MM.1S (cell line): Measurements from ENCODE around the gene CDX4.

Experiments
- DNase-seq: peaks from one replicate; pipeline ENCODE4 v3.0.0-alpha.2; 2015
- H2AFZ ChIP-seq: fragments of 300-600 bp; sonication (generic); 2 replicates; pipeline ENCODE4 v1.6.0; 2016; ENCODE audit warnings: antibody characterized with exemption, low read length
- H3F3A ChIP-seq: fragments of 300-600 bp; sonication (generic); 2 replicates; pipeline ENCODE4 v1.6.1; 2016; ENCODE audit warnings: mild to moderate bottlenecking, antibody characterized with exemption, low read length, moderate library complexity, mixed read lengths; ENCODE audit not compliant: insufficient read depth
- H3K27ac ChIP-seq: fragments of 300-600 bp; sonication (generic); 2 replicates; pipeline ENCODE4 v1.5.1; 2016; ENCODE audit warnings: mild to moderate bottlenecking, low read length
- H3K27me3 ChIP-seq: fragments of 300-600 bp; sonication (generic); replicated peaks from 2 replicates; pipeline ENCODE4 v1.6.0; 2016; ENCODE audit warnings: low read length; ENCODE audit not compliant: insufficient read depth
- H3K36me3 ChIP-seq: fragments of 300-600 bp; sonication (generic); replicated peaks from 2 replicates; pipeline ENCODE4 v1.6.1; 2016; ENCODE audit warnings: mild to moderate bottlenecking, low read length, mixed read lengths; ENCODE audit not compliant: insufficient read depth
- H3K4me1 ChIP-seq: fragments of 300-600 bp; sonication (generic); 2 replicates; pipeline ENCODE4 v1.6.1; 2016; ENCODE audit warnings: low read length, mixed read lengths
- H3K4me2 ChIP-seq: fragments of 300-600 bp; sonication (generic); 2 replicates; pipeline ENCODE4 v1.6.0; 2016; ENCODE audit warnings: low read depth, low read length
- H3K4me3 ChIP-seq: fragments of 300-600 bp; sonication (generic); 2 replicates; pipeline ENCODE4 v1.5.1; 2016; ENCODE audit warnings: low read length, mixed read lengths
- H3K79me2 ChIP-seq: fragments of 300-600 bp; sonication (generic); 2 replicates; pipeline ENCODE4 v1.6.1; 2016; ENCODE audit warnings: mixed run types, low read length, mixed read lengths
- H3K9ac ChIP-seq: fragments of 300-600 bp; sonication (generic); 2 replicates; pipeline ENCODE4 v1.6.1; 2016; ENCODE audit warnings: low read length, mixed read lengths
- H3K9me2 ChIP-seq: fragments of 300-600 bp; sonication (generic); replicated peaks from 2 replicates; pipeline ENCODE4 v1.6.1; 2016; ENCODE audit warnings: mild to moderate bottlenecking, low read length, mixed read lengths; ENCODE audit not compliant: insufficient read depth
- H3K9me3 ChIP-seq: fragments of 300-600 bp; sonication (generic); replicated peaks from 2 replicates; pipeline ENCODE4 v1.6.1; 2016; ENCODE audit warnings: mild to moderate bottlenecking, low read length, mixed read lengths; ENCODE audit not compliant: insufficient read depth
- H4K20me1 ChIP-seq: fragments of 300-600 bp; sonication (generic); 2 replicates; pipeline ENCODE4 v1.6.1; 2016; ENCODE audit warnings: mild to moderate bottlenecking, low read length, moderate library complexity, mixed read lengths; ENCODE audit not compliant: insufficient read depth
- EZH2 ChIP-seq: fragments of 300-600 bp; sonication (generic); optimal IDR thresholded peaks from 2 replicates; pipeline ENCODE3; 2017; ENCODE audit warnings: low read depth, mild to moderate bottlenecking, antibody characterized with exemption, low read length, mixed read lengths
- EZH2phosphoT487 ChIP-seq: fragments of 300-600 bp; sonication (generic); IDR thresholded peaks from 2 replicates; pipeline ENCODE4 v1.6.1; 2018; ENCODE audit warnings: antibody characterized with exemption, low read length
- TF ChIP-seq, protein P1 (sequence below): fragments of 300-600 bp; sonication (generic); IDR thresholded peaks from 2 replicates; pipeline ENCODE4 v1.5.1; 2016; ENCODE audit warnings: antibody characterized with exemption, low read length, mixed read lengths

CDX4 gene, protein sequence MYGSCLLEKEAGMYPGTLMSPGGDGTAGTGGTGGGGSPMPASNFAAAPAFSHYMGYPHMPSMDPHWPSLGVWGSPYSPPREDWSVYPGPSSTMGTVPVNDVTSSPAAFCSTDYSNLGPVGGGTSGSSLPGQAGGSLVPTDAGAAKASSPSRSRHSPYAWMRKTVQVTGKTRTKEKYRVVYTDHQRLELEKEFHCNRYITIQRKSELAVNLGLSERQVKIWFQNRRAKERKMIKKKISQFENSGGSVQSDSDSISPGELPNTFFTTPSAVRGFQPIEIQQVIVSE

DNA sequence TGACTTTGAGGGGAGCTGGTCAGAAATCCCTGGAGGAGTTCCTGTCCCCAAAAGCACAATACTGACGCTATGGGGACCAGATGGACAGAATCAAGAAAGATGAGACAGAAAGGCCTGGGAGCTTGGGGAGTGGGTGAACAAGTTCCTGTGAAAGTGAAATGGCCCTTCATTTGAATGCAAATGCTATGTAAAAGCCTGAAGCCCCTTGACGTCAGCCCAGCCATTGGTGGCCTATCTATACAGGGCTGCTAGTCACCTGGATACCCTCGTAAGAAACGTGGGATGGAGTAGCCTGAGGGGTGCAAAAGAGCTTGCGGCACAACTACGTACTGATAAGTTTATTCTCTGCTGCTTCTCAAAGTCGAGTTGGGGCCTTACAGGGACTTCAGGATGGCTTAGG lies at the start of gene CDX4:
Gene CDX4 (plus strand): TSS at position 223 of the 400 bp plus-strand sequence. CDS start 201 bp downstream, outside the sequence.
- H2AFZ ChIP-seq = no peak within 1 kb of the TSS
- no peak within 1 kb of the TSS for H3K27ac ChIP-seq
- H3K27me3 ChIP-seq = no peaks in the 10 kb centered on the region
- no peaks in the 10 kb centered on the region for H3K36me3 ChIP-seq
- H3K4me3 ChIP-seq = no peak within 1 kb of the TSS
- no peak within 1 kb of the TSS for H3K4me2 ChIP-seq
- H3F3A ChIP-seq = no peaks in the 10 kb centered on the region
- H3K9me2 ChIP-seq = no peaks in the 10 kb centered on the region
- H3K9me3 ChIP-seq = no peaks in the 10 kb centered on the region
- no peaks in the 10 kb centered on the region for H3K79me2 ChIP-seq
- no peaks in the 10 kb centered on the region for H3K4me1 ChIP-seq
- H4K20me1 ChIP-seq = no peaks in the 10 kb centered on the region
- TF ChIP-seq EZH2phosphoT487 (no peak), EZH2 (no peak)
- TF ChIP-seq, protein P1, sequence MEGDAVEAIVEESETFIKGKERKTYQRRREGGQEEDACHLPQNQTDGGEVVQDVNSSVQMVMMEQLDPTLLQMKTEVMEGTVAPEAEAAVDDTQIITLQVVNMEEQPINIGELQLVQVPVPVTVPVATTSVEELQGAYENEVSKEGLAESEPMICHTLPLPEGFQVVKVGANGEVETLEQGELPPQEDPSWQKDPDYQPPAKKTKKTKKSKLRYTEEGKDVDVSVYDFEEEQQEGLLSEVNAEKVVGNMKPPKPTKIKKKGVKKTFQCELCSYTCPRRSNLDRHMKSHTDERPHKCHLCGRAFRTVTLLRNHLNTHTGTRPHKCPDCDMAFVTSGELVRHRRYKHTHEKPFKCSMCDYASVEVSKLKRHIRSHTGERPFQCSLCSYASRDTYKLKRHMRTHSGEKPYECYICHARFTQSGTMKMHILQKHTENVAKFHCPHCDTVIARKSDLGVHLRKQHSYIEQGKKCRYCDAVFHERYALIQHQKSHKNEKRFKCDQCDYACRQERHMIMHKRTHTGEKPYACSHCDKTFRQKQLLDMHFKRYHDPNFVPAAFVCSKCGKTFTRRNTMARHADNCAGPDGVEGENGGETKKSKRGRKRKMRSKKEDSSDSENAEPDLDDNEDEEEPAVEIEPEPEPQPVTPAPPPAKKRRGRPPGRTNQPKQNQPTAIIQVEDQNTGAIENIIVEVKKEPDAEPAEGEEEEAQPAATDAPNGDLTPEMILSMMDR = no peak
- no peak within 1 kb of the TSS for H3K9ac ChIP-seq
- DNase-seq = no peak

DNA sequence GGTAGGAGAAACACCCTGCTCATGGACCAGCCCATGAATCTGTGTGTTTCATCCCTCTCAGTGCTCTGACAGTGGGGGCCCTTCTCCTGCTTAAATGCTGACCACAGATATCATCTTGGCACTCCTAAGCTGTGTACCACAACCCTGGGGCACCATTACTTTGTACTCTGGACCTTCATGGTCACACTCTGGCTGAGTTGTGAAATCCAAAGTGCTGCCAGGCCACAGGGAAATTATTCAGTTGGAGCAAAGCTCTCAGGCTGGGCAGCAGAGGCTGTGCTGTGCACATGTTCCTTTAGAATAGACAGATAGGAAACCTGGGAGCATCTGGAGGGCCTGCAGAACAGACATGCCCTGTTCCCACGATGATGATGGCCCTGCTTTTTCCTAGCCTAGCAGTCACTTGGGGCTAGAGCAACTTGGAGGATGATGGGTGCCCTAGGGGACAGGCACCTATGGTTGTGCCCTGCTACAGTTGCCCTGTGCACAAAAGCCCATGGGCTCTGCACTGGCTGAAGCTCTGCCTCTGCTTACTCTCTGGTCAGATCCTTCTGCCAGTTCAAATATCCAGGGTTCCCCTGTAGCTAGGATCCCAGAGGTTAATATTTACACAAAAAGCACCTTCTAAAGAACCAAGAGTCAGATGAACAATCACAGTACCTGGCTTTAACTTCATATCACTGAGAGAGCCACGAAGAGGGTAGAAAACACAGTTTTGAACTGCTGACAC lies 48.5 kb upstream of the CDX4 start:
- no peaks in the 10 kb centered on the region for H3K27me3 ChIP-seq
- H4K20me1 ChIP-seq = no peaks in the 10 kb centered on the region
- no peaks in the 10 kb centered on the region for H3K9me2 ChIP-seq
- H3K4me1 ChIP-seq = no peaks in the 10 kb centered on the region
- no peak overlapping the region for H3K27ac ChIP-seq
- no peaks in the 10 kb centered on the region for H3F3A ChIP-seq
- no peak overlapping the region for H3K9ac ChIP-seq
- no peak overlapping the region for H3K4me3 ChIP-seq
- H2AFZ ChIP-seq = no peak overlapping the region
- no peaks in the 10 kb centered on the region for H3K36me3 ChIP-seq
- TF ChIP-seq, protein P1 = no peak
- TF ChIP-seq EZH2phosphoT487 = no peak
- TF ChIP-seq EZH2 = no peak
- no peak for DNase-seq
- H3K4me2 ChIP-seq = no peak overlapping the region
- no peaks in the 10 kb centered on the region for H3K9me3 ChIP-seq
- H3K79me2 ChIP-seq = no peaks in the 10 kb centered on the region

DNA sequence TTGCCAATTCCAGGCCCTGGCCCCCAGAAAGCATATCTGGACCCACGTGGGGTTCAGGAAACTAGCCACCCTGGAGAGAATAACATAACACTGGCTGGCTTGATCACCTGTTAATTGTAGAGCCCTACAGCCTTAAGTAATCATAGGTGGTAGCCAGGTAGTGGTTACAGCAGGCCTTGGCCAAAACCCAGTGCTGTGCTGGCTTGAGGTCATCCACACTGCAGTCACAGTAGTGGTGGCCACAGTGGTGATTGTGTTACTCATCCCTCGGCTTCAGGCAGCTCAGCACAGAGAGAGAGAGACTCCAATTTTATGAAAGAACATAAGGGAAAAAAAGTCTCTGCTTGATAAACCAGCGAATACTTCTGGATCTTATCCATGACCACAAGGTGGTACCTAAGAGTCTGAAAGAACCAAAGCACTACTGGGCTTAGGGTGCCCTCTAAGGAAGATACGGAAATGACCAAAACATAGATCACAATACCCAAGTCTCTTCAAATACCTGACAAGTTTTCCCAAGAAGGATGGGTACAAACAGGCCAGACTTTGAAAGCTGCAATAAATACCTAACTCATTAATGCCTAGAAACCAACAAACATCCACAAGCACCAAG lies 46.6 kb upstream of the CDX4 start:
- Histone ChIP-seq H3K27me3 (no peaks in the 10 kb centered on the region), H3K4me1 (no peaks in the 10 kb centered on the region), H4K20me1 (no peaks in the 10 kb centered on the region), H3K36me3 (no peaks in the 10 kb centered on the region), H2AFZ (no peak overlapping the region), H3F3A (no peaks in the 10 kb centered on the region), H3K27ac (no peak overlapping the region), H3K9ac (no peak overlapping the region), H3K9me3 (no peaks in the 10 kb centered on the region), H3K79me2 (no peaks in the 10 kb centered on the region), H3K9me2 (no peaks in the 10 kb centered on the region), H3K4me2 (no peak overlapping the region), H3K4me3 (no peak overlapping the region)
- no peak for DNase-seq
- TF ChIP-seq EZH2 = no peak
- TF ChIP-seq, protein P1 = no peak
